ENCODE measurements around the gene DOCK11. TPM values are rescaled to one million over a fixed set of nuclear protein-coding genes. Genes with fewer than 3 reads are reported as not detected.

The DOCK11 gene
- polyA plus RNA-seq, 3 donors = 20.8 to 39.7 (median 34.8) TPM

DNA sequence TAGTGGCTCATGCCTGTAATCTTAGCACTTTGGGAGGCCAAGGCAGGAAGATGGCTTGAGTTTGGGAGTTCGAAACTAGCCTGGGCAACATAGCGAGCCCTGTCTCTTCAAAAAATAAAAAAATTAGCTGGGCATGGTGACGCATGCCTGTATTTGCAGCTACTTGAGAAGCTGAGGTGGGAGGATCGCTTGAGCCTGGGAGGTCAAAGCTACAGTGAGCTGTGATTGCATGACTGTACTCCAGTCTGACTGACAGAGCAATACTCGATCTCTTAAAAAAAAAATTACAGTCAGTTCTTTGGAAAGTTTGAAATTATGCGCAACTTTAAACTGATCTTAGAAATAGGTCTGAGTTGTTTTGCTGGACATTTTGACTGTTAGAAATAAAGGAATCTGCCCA is 55.8 kb downstream of the DOCK11 start:
- Histone ChIP-seq H3K4me2 (replicated peaks; ENCODE audit: extremely low read depth, low read length, poor library complexity, severe bottlenecking) (no peak overlapping the region), H3K79me2 (ENCODE audit: insufficient read depth, low read length) (peaks cover 2% of the 10 kb centered on the region), H3K36me3 (replicated peaks in 1 of 2; ENCODE audit: control insufficient read depth in 1 of 2, insufficient read depth in 2 of 2, low read length in 2 of 2) (peaks cover 48 to 77% of the 10 kb centered on the region in 2 donors), H3K27me3 (ENCODE audit: control insufficient read depth in 2 of 2, insufficient read depth in 2 of 2, low read length in 2 of 2) (no peaks in the 10 kb centered on the region), H3K4me1 (ENCODE audit: control insufficient read depth in 1 of 2, insufficient read depth in 2 of 2, low read length in 2 of 2) (no peaks in the 10 kb centered on the region), H3K4me3 (replicated peaks in 1 of 3; ENCODE audit: low read depth in 2 of 3, low read length in 3 of 3) (no peak overlapping the region), H3K9me3 (replicated peaks in 1 of 2; ENCODE audit: control insufficient read depth in 1 of 2, insufficient read depth in 1 of 2, low read length in 2 of 2) (no peaks in the 10 kb centered on the region), H3K9ac (ENCODE audit: insufficient read depth, low read length, poor library complexity, severe bottlenecking) (no peak overlapping the region), H4K20me1 (ENCODE audit: insufficient read depth, low read length) (peaks cover 46% of the 10 kb centered on the region), H3K27ac (ENCODE audit: low read depth in 1 of 2, low read length in 2 of 2) (no peak overlapping the region), H2AFZ (ENCODE audit: insufficient read depth, low read depth, low read length, poor library complexity, severe bottlenecking) (no peak overlapping the region)
- DNase-seq = no peak
- WGBS (ENCODE audit: insufficient coverage) = 94% methylated on average over 3 of the region's 6 CpGs
- Mint-ChIP-seq H3K4me1 (peaks cover 2% of the 10 kb centered on the region), H3K9me3 (peaks cover 0 to 3% (median 0%) of the 10 kb centered on the region in 7 donors), H3K36me3 (peaks cover 42 to 56% of the 10 kb centered on the region in 2 donors), H3K27ac (peak overlapping the region in 3 of 7 donors; percentile 53 to 90 (median 69)), H3K4me3 (no peak overlapping the region), H3K27me3 (ENCODE audit: low read depth in 3 of 3) (peaks cover 0 to 5% (median 0%) of the 10 kb centered on the region in 3 donors)
- TF ChIP-seq, protein P1, sequence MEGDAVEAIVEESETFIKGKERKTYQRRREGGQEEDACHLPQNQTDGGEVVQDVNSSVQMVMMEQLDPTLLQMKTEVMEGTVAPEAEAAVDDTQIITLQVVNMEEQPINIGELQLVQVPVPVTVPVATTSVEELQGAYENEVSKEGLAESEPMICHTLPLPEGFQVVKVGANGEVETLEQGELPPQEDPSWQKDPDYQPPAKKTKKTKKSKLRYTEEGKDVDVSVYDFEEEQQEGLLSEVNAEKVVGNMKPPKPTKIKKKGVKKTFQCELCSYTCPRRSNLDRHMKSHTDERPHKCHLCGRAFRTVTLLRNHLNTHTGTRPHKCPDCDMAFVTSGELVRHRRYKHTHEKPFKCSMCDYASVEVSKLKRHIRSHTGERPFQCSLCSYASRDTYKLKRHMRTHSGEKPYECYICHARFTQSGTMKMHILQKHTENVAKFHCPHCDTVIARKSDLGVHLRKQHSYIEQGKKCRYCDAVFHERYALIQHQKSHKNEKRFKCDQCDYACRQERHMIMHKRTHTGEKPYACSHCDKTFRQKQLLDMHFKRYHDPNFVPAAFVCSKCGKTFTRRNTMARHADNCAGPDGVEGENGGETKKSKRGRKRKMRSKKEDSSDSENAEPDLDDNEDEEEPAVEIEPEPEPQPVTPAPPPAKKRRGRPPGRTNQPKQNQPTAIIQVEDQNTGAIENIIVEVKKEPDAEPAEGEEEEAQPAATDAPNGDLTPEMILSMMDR (IDR thresholded peaks at IDR 0.05) = no peak
- intact Hi-C loops (cut with micrococcal nuclease) = loop anchor here in 1 of 2 donors (10.0 kb wide), 1 partner anchor 57 kb away; the partner anchor contains the start of gene DOCK11

DNA sequence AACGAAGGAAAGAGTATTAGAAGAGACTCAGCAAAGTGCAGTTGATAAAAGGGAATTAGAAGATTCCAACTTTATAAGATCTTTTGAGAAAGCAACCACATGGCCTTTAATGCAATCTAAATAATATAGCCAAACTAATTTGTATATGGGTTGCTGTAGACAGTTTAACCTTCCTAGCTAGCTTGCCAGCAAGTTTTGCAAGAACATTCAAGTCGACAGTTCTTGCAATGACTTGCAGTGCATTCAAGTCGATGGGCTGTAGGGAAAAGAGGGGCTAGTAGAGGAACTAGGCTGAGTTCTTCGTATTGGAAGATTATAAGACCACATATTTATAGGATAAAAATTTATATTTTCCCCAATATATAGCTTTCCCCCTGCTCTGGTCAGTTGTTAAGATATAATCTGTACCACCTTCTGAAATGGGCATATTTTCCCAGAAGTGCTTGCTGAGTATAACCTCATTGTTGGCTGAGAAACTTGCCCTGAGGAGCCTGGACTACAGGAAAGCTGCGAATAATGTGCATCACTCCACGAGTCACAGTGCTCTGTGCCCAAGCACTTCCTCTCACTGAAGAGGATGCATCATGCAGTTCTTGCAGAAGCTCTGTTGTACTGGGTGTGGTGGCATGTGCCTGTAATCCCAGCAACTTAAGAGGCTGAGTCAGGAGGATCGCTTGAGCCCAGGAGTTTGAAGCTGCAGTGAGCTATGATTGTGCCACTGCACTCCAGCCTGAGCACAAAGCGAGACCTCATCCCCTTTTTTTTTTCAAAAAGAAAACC is 56.7 kb downstream of the DOCK11 start:
- peaks cover 43 to 75% of the 10 kb centered on the region in 2 donors for H3K36me3 ChIP-seq (replicated peaks in 1 of 2; ENCODE audit: control insufficient read depth in 1 of 2, insufficient read depth in 2 of 2, low read length in 2 of 2)
- TF ChIP-seq, protein P1 (IDR thresholded peaks at IDR 0.05) = no peak
- no peak overlapping the region for H3K9ac ChIP-seq (ENCODE audit: insufficient read depth, low read length, poor library complexity, severe bottlenecking)
- H3K4me1 ChIP-seq (ENCODE audit: control insufficient read depth in 1 of 2, insufficient read depth in 2 of 2, low read length in 2 of 2) = no peaks in the 10 kb centered on the region
- no peak overlapping the region for H3K4me2 ChIP-seq (replicated peaks; ENCODE audit: extremely low read depth, low read length, poor library complexity, severe bottlenecking)
- peak overlapping the region; percentile 37 to 90 (median 73) for H3K27ac Mint-ChIP-seq
- H3K9me3 Mint-ChIP-seq = peaks cover 0 to 3% (median 0%) of the 10 kb centered on the region in 7 donors
- no peak overlapping the region for H3K4me3 ChIP-seq (replicated peaks in 1 of 3; ENCODE audit: low read depth in 2 of 3, low read length in 3 of 3)
- H4K20me1 ChIP-seq (ENCODE audit: insufficient read depth, low read length) = peaks cover 53% of the 10 kb centered on the region
- no peak overlapping the region for H2AFZ ChIP-seq (ENCODE audit: insufficient read depth, low read depth, low read length, poor library complexity, severe bottlenecking)
- peak overlapping the region in 1 of 2 donors; percentile 7 for H3K27ac ChIP-seq (ENCODE audit: low read depth in 1 of 2, low read length in 2 of 2)
- H3K4me3 Mint-ChIP-seq = no peak overlapping the region
- H3K9me3 ChIP-seq (replicated peaks in 1 of 2; ENCODE audit: control insufficient read depth in 1 of 2, insufficient read depth in 1 of 2, low read length in 2 of 2) = no peaks in the 10 kb centered on the region
- DNase-seq = peak; percentile 40 to 65 (median 52)
- peaks cover 46 to 57% of the 10 kb centered on the region in 2 donors for H3K36me3 Mint-ChIP-seq
- intact Hi-C loops (cut with micrococcal nuclease) = loop anchor here in 1 of 2 donors (10.0 kb wide), 1 partner anchor 58 kb away; the partner anchor contains the start of gene DOCK11
- WGBS (ENCODE audit: insufficient coverage) = no CpG with 5 or more reads among the region's 8 CpGs
- peaks cover 0 to 5% (median 0%) of the 10 kb centered on the region in 3 donors for H3K27me3 Mint-ChIP-seq (ENCODE audit: low read depth in 3 of 3)
- peaks cover 2% of the 10 kb centered on the region for H3K79me2 ChIP-seq (ENCODE audit: insufficient read depth, low read length)
- no peaks in the 10 kb centered on the region for H3K27me3 ChIP-seq (ENCODE audit: control insufficient read depth in 2 of 2, insufficient read depth in 2 of 2, low read length in 2 of 2)
- H3K4me1 Mint-ChIP-seq = peaks cover 5% of the 10 kb centered on the region

Data from CD14-positive monocyte (primary cell).